Measurements from ENCODE around the gene MRPL47. TPM values are rescaled to one million over a fixed set of nuclear protein-coding genes. Genes with fewer than 3 reads are reported as not detected.

MRPL47 gene
- total RNA-seq, 2 donors from 2014 or later, result 39.7 to 47.2 TPM

GRCh38 chr3:179563271-179563783 is 41.1 kb downstream of the MRPL47 start:
- Mint-ChIP-seq H3K9me3 (no peaks in the 10 kb centered on the region), H3K4me3 (peak overlapping the region; percentile 98 to 100), H3K4me1 (ENCODE audit: low read depth) (peaks cover 46% of the 10 kb centered on the region), H3K36me3 (ENCODE audit: insufficient read depth in 2 of 2) (no peaks in the 10 kb centered on the region), H3K27ac (peak overlapping the region; percentile 95), H3K27me3 (ENCODE audit: low read depth) (peaks cover 10% of the 10 kb centered on the region)
- DNase-seq, result peak; percentile 72 to 80
- ATAC-seq (replicated peaks in 1 of 2), result peak; percentile 61

GRCh38 chr3:179562591-179563270 is 41.7 kb downstream of the MRPL47 start, which contains the start of gene ACTL6A:
Gene ACTL6A (plus strand): TSS chr3:179562926. CDS start chr3:179563093, 167 bp downstream.
- peak; percentile 99 for DNase-seq
- H3K27me3 Mint-ChIP-seq (ENCODE audit: low read depth), result peaks cover 10% of the 10 kb centered on the region

GRCh38 chr3:179560791-179561190 is 43.6 kb downstream of the MRPL47 start:
- peaks cover 35% of the 10 kb centered on the region for H3K4me1 Mint-ChIP-seq (ENCODE audit: low read depth)

More at GRCh38 chr3:179562591-179563270, 41.7 kb downstream of the MRPL47 start, which contains the start of gene ACTL6A:
- H3K4me3 Mint-ChIP-seq, result peak within 1 kb of the TSS; percentile 98 to 100
- H3K4me1 Mint-ChIP-seq (ENCODE audit: low read depth), result peaks cover 44% of the 10 kb centered on the region
- no peaks in the 10 kb centered on the region for H3K9me3 Mint-ChIP-seq
- peak; percentile 94 to 95 for ATAC-seq (replicated peaks in 1 of 2)
- no peaks in the 10 kb centered on the region for H3K36me3 Mint-ChIP-seq (ENCODE audit: insufficient read depth in 2 of 2)
- H3K27ac Mint-ChIP-seq, result peak within 1 kb of the TSS; percentile 95

DNA sequence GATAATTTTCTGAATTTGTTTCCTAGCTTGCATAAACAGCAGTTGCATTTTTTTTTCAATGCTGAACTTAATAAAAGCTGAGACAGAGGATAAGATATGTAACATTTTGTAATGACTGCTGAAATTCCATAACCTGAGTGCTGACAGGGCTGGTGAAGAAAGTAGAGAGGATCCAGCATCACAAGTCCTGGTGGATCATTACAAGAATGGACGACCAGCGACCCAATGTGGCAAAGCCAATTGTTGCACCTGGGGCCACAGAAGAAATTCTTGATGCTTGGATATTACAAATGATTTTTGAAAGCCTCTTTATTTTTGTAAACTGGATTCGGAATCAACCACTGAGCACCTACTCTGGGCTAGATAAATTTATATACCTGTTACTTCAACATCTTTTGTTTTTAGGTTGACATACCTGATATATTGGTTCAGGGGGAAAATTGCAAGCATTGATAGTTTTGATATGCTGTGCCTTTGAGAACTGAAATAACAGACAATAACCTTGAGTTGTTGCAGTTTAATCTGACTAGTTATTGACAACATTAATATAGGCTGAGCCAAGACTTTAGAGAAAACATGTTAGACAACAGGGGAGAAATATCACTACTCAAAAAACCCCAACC is 45.6 kb downstream of the MRPL47 start:
- Mint-ChIP-seq H3K4me1 (ENCODE audit: low read depth) (peaks cover 15% of the 10 kb centered on the region), H3K27me3 (ENCODE audit: low read depth) (peaks cover 10% of the 10 kb centered on the region), H3K27ac (no peak overlapping the region), H3K4me3 (no peak overlapping the region), H3K36me3 (ENCODE audit: insufficient read depth in 2 of 2) (no peaks in the 10 kb centered on the region), H3K9me3 (no peaks in the 10 kb centered on the region)
- peak; percentile 50 to 55 for DNase-seq
- no peak for ATAC-seq (replicated peaks in 1 of 2)

More at GRCh38 chr3:179560791-179561190, 43.6 kb downstream of the MRPL47 start:
- H3K9me3 Mint-ChIP-seq, result no peaks in the 10 kb centered on the region
- H3K4me3 Mint-ChIP-seq, result no peak overlapping the region
- DNase-seq (no peak), ATAC-seq (replicated peaks in 1 of 2) (no peak)
- no peak overlapping the region for H3K27ac Mint-ChIP-seq
- H3K27me3 Mint-ChIP-seq (ENCODE audit: low read depth), result peaks cover 10% of the 10 kb centered on the region
- no peaks in the 10 kb centered on the region for H3K36me3 Mint-ChIP-seq (ENCODE audit: insufficient read depth in 2 of 2)

DNA sequence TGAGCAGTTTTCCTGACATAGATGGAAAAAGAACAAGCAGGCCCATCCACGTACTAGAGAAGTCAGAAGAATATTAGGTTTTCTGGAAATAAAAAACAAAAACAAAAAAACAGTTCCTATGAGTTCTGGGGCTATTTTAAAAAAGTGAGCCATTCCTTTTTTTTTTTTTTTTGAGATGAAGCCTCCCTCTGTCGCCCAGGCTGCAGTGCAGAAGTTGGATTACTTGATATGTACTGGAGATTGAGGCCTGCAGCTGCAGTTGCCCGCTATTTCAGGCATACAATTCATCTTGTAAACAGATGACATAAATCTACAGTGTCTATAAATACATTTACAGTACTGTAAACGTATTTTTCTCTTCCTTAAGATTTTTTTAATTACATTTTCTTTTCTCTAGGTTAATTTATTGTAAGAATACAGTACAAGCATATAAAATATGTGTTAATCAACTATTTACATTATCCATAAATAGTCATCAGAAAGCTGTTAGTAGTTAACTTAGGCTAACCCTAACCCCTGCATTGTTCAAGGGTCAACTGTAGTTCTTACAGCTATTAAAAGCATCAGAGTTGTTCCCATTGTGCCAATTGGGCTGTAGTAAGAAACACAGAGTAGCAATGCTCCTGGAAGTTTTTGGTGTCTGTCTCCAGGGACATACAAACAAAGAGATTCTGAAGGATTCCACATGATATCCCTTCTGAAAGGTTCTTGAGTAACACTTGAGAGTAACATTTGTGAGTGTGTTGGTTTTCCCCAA is 52.9 kb downstream of the MRPL47 start:
- H3K9me3 Mint-ChIP-seq, result no peaks in the 10 kb centered on the region
- H3K4me3 Mint-ChIP-seq, result no peak overlapping the region
- no peaks in the 10 kb centered on the region for H3K36me3 Mint-ChIP-seq (ENCODE audit: insufficient read depth in 2 of 2)
- H3K4me1 Mint-ChIP-seq (ENCODE audit: low read depth), result peaks cover 10% of the 10 kb centered on the region
- no peak overlapping the region for H3K27ac Mint-ChIP-seq
- H3K27me3 Mint-ChIP-seq (ENCODE audit: low read depth), result peaks cover 9% of the 10 kb centered on the region
- ATAC-seq (replicated peaks in 1 of 2) (no peak), DNase-seq (no peak)

- ATAC-seq (replicated peaks in 1 of 2), result no peak
- no peaks in the 10 kb centered on the region for H3K36me3 Mint-ChIP-seq (ENCODE audit: insufficient read depth in 2 of 2)
- no peaks in the 10 kb centered on the region for H3K9me3 Mint-ChIP-seq
Observed at GRCh38 chr3:179546814-179547241, 57.6 kb downstream of the MRPL47 start.

DNA sequence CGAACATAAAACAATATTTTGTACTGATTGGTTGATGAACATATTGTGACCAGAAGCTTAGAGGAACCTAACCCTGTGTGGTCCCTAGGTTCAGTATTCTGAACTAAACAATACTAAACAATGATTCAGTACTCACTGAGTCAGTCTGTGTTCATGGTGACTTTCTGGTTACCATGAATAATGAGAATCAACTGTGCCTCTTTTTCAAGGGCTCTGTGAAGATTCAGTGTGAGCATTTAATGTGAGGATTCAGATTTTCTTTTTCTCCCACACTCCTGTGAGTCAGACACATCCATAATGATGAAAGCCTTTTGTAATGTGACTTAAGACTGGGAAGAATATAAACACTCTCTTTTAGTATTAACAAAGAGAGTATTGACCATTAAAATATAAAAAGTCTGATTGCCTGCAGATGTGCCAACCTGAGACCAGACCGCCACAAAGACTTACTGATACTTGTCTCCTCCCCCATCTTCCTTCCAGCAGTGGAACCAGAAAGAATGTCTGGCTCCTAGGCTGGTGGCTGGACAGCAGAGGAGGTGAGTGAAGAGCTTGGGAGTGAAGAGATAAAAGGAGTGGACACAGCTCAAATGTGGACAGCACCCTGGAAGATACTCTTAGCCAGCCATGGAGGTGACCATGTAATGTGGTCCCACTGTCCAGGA is 59.3 kb downstream of the MRPL47 start:
- Mint-ChIP-seq H3K36me3 (ENCODE audit: insufficient read depth in 2 of 2) (no peaks in the 10 kb centered on the region), H3K27ac (no peak overlapping the region), H3K4me1 (ENCODE audit: low read depth) (peaks cover 10% of the 10 kb centered on the region), H3K9me3 (no peaks in the 10 kb centered on the region), H3K4me3 (no peak overlapping the region), H3K27me3 (ENCODE audit: low read depth) (peaks cover 25% of the 10 kb centered on the region)
- DNase-seq, result no peak
- ATAC-seq (replicated peaks in 1 of 2), result peak; percentile 92 to 98

More at GRCh38 chr3:179546814-179547241, 57.6 kb downstream of the MRPL47 start:
- DNase-seq, result no peak
- Mint-ChIP-seq H3K4me1 (ENCODE audit: low read depth) (peaks cover 10% of the 10 kb centered on the region), H3K27me3 (ENCODE audit: low read depth) (peaks cover 22% of the 10 kb centered on the region), H3K27ac (no peak overlapping the region), H3K4me3 (no peak overlapping the region)

GRCh38 chr3:179542375-179542774 is 62.1 kb downstream of the MRPL47 start:
- Mint-ChIP-seq H3K9me3 (no peaks in the 10 kb centered on the region), H3K4me3 (no peak overlapping the region), H3K4me1 (ENCODE audit: low read depth) (no peaks in the 10 kb centered on the region), H3K36me3 (ENCODE audit: insufficient read depth in 2 of 2) (no peaks in the 10 kb centered on the region), H3K27ac (no peak overlapping the region), H3K27me3 (ENCODE audit: low read depth) (peaks cover 23% of the 10 kb centered on the region)
- no peak for DNase-seq
- ATAC-seq (replicated peaks in 1 of 2), result no peak

GRCh38 chr3:179541596-179541995 is 62.8 kb downstream of the MRPL47 start:
- DNase-seq, result no peak
- H3K27ac Mint-ChIP-seq, result no peak overlapping the region
- H3K4me3 Mint-ChIP-seq, result no peak overlapping the region
- no peaks in the 10 kb centered on the region for H3K4me1 Mint-ChIP-seq (ENCODE audit: low read depth)
- ATAC-seq (replicated peaks in 1 of 2), result no peak
- H3K27me3 Mint-ChIP-seq (ENCODE audit: low read depth), result peaks cover 23% of the 10 kb centered on the region
- H3K36me3 Mint-ChIP-seq (ENCODE audit: insufficient read depth in 2 of 2), result no peaks in the 10 kb centered on the region
- H3K9me3 Mint-ChIP-seq, result no peaks in the 10 kb centered on the region

GRCh38 chr3:179541094-179541493 is 63.3 kb downstream of the MRPL47 start:
- Mint-ChIP-seq H3K4me3 (no peak overlapping the region), H3K9me3 (no peaks in the 10 kb centered on the region), H3K27me3 (ENCODE audit: low read depth) (peaks cover 23% of the 10 kb centered on the region), H3K27ac (no peak overlapping the region), H3K4me1 (ENCODE audit: low read depth) (no peaks in the 10 kb centered on the region), H3K36me3 (ENCODE audit: insufficient read depth in 2 of 2) (no peaks in the 10 kb centered on the region)
- ATAC-seq (replicated peaks in 1 of 2) (no peak), DNase-seq (no peak)

All from activated T-cell treated with anti-CD3 and anti-CD28 coated beads, Interleukin-2, amount 50 U/mL, for 72 hours (primary cell).